ENCODE results near the gene CLMN. TPM values are rescaled to one million over a fixed set of nuclear protein-coding genes. Genes with fewer than 3 reads are reported as not detected.

The CLMN gene
- total and polyA plus RNA-seq, 2 of the 4 experiments (the other 2 are of a cell fraction), result 0.10 to 0.18 TPM

- no peak overlapping the region for H4K91ac ChIP-seq (ENCODE audit: insufficient read depth, low read depth, low read length)
- in situ Hi-C loops (cut with MboI; ENCODE audit: low sequenced_read_pairs), result no loop called here
- no peak for ATAC-seq (ENCODE audit: low read depth)
- H3K4me1 ChIP-seq (ENCODE audit: control insufficient read depth, insufficient read depth, low read length), result no peaks in the 10 kb centered on the region; the same call in 1 of the 2 replicates
- H4K20me1 ChIP-seq (ENCODE audit: insufficient read depth, low read length), result no peaks in the 10 kb centered on the region
- H3K9ac ChIP-seq (ENCODE audit: low read depth, low read length), result no peak overlapping the region
- H2BK15ac ChIP-seq (ENCODE audit: low read depth, low read length), result no peak overlapping the region
- H2BK20ac ChIP-seq (ENCODE audit: low read depth, low read length), result no peak overlapping the region
- H3K36me3 ChIP-seq (ENCODE audit: control insufficient read depth, insufficient read depth, low read length), result no peaks in the 10 kb centered on the region
- H4K8ac ChIP-seq (ENCODE audit: low read depth in 2 of 2, low read length in 2 of 2), result no peak overlapping the region
- no peak overlapping the region for H3K4ac ChIP-seq (ENCODE audit: low read depth, low read length)
- no peak for DNase-seq
- H3K9me1 ChIP-seq (ENCODE audit: insufficient read depth, low read length), result no peaks in the 10 kb centered on the region
- ChIA-PET CTCF (no interaction called here), POLR2A (ENCODE audit: unreplicated experiment) (interaction anchor here (0.6 kb wide), 1 partner anchor 562 kb away, joined by 3 read pairs; no protein-coding TSS in a partner anchor)
- H3K18ac ChIP-seq (ENCODE audit: low read depth, low read length), result no peak overlapping the region
- H3K56ac ChIP-seq (ENCODE audit: extremely low read depth, insufficient read depth, low read length), result no peak overlapping the region
- dilution Hi-C loops (cut with HindIII; ENCODE audit: low sequenced_read_pairs, unreplicated experiment), result no loop called here
- peaks cover 18% of the 10 kb centered on the region for H3K27me3 ChIP-seq (ENCODE audit: control insufficient read depth, insufficient read depth, low read length)
- no peak overlapping the region for H2AK9ac ChIP-seq (replicated peaks; ENCODE audit: low read depth, low read length, poor library complexity)
- intact Hi-C loops (cut with micrococcal nuclease), result no loop called here
- no peak overlapping the region for H2BK5ac ChIP-seq (ENCODE audit: low read depth, low read length, poor library complexity, severe bottlenecking)
- TF ChIP-seq POLR2A (IDR thresholded peaks at IDR 0.05; ENCODE audit: low read depth, low read length), result no peak
- no peak for TF ChIP-seq FOS (IDR thresholded peaks at IDR 0.05; ENCODE audit: low read depth, low read length)
- TF ChIP-seq CHD1 (IDR thresholded peaks at IDR 0.05; ENCODE audit: low read depth, low read length), result no peak
- TF ChIP-seq, protein P1, sequence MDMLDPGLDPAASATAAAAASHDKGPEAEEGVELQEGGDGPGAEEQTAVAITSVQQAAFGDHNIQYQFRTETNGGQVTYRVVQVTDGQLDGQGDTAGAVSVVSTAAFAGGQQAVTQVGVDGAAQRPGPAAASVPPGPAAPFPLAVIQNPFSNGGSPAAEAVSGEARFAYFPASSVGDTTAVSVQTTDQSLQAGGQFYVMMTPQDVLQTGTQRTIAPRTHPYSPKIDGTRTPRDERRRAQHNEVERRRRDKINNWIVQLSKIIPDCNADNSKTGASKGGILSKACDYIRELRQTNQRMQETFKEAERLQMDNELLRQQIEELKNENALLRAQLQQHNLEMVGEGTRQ (IDR thresholded peaks at IDR 0.05; ENCODE audit: low read depth, low read length), result no peak
- TF ChIP-seq BHLHE40 (IDR thresholded peaks at IDR 0.05; ENCODE audit: low read depth, low read length), result no peak
- TF ChIP-seq RFX5 (IDR thresholded peaks at IDR 0.05; ENCODE audit: low read depth, low read length), result no peak
- TF ChIP-seq MAZ (IDR thresholded peaks at IDR 0.05; ENCODE audit: borderline replicate concordance, low read depth, low read length), result no peak
- TF ChIP-seq RAD21 (IDR thresholded peaks at IDR 0.05; ENCODE audit: low read length), result no peak
- TF ChIP-seq MAFK (IDR thresholded peaks at IDR 0.05; ENCODE audit: low read depth, low read length), result no peak
- TF ChIP-seq NFE2L2 (IDR thresholded peaks at IDR 0.05; ENCODE audit: low read depth, low read length), result no peak
- TF ChIP-seq SMC3 (IDR thresholded peaks at IDR 0.05; ENCODE audit: low read depth, low read length), result no peak
- TF ChIP-seq CEBPB (IDR thresholded peaks at IDR 0.05; ENCODE audit: low read depth, low read length), result no peak
- no peak for TF ChIP-seq MXI1 (IDR thresholded peaks at IDR 0.05; ENCODE audit: borderline replicate concordance, low read depth, low read length)
- TF ChIP-seq ELK1 (IDR thresholded peaks at IDR 0.05; ENCODE audit: borderline replicate concordance, low read depth, low read length), result no peak
- no peak overlapping the region for H3K4me2 ChIP-seq (ENCODE audit: low read depth, low read length)
- H2AFZ ChIP-seq (replicated peaks; ENCODE audit: low read length, poor library complexity), result no peak overlapping the region
- no peak overlapping the region for H2BK120ac ChIP-seq (ENCODE audit: low read depth, low read length)
- H3K23ac ChIP-seq (ENCODE audit: low read depth, low read length), result no peak overlapping the region
- H3K79me1 ChIP-seq (ENCODE audit: low read depth in 1 of 2, low read length in 2 of 2), result no peaks in the 10 kb centered on the region
- H3K27ac ChIP-seq (ENCODE audit: insufficient read depth, low read length), result no peak overlapping the region
- no CpG with 5 or more reads among the region's 6 CpGs for WGBS, 2 experiments (ENCODE audit: extremely low coverage in 2 of 2, insufficient read length in 1 of 2)
- no TSS peak for BruUV-seq (replicated peaks)
- H3K9me3 ChIP-seq (ENCODE audit: control insufficient read depth, insufficient read depth, low read length), result no peaks in the 10 kb centered on the region
- H3K4me3 ChIP-seq (ENCODE audit: insufficient read depth, low read depth, low read length), result no peak overlapping the region
- no peak overlapping the region for H2AK5ac ChIP-seq (ENCODE audit: low read depth, low read length)
- no peak overlapping the region for H3K14ac ChIP-seq (replicated peaks; ENCODE audit: low read depth, low read length)
- no peak overlapping the region for H4K5ac ChIP-seq (ENCODE audit: low read depth, low read length)
Observed at GRCh38 chr14:95323361-95323760, 3.7 kb upstream of the CLMN start.

All from IMR-90 (cell line).